Endothelial cell of umbilical vein (primary cell): ENCODE results near the gene VARS1. TPM values are rescaled to one million over a fixed set of nuclear protein-coding genes. Genes with fewer than 3 reads are reported as not detected.

Experiments used
- BruUV-seq: library from RNA; stranded (reverse); fragments of 400-500 nt; replicated peaks from 2 replicates; lab custom pipeline; 2021; lab: Mats Ljungman, UMichigan
- CTCF ChIA-PET: fragments of 300-600, 350-600 bp; sonication (Branson Sonifier 250); formaldehyde crosslinking; loops from one replicate; lab custom pipeline; 2021; ENCODE audit warnings: antibody characterized with exemption, inconsistent platforms; lab: Charles Lee
- POLR2A ChIA-PET: fragments of 300-600, 350-600 bp; sonication (Branson Sonifier 250); formaldehyde crosslinking; loops from one replicate; lab custom pipeline; 2021; ENCODE audit warnings: antibody characterized with exemption, inconsistent platforms; lab: Charles Lee
- DNase-seq: peaks from one replicate; pipeline ENCODE4 v3.0.0-alpha.2; 2011; ENCODE audit warnings: low read depth, low spot score
- FAIRE-seq: peaks from 2 replicates; lab custom pipeline; 2011; peaks lifted over from hg19 to GRCh38; lab: Jason Lieb, UNC
- H2AFZ ChIP-seq: 2 replicates; pipeline ENCODE4 v1.6.0; 2012; ENCODE audit warnings: low read depth, low read length, control low read depth, inconsistent platforms
- H3K27ac ChIP-seq: 2 replicates; pipeline ENCODE4 v1.5.1; 2011; ENCODE audit warnings: low read depth, mild to moderate bottlenecking, control low read depth, low read length, moderate library complexity; ENCODE audit not compliant: insufficient read depth
- H3K27me3 ChIP-seq, 2 experiments: 2 replicates each; pipeline versions ENCODE4 v1.6.0 to v1.6.1; 2011; ENCODE audit warnings: low read length in 2 of 2, mixed read lengths in 1 of 2; ENCODE audit not compliant: control insufficient read depth in 2 of 2, insufficient read depth in 2 of 2
- H3K36me3 ChIP-seq, 2 experiments: 2 replicates in 1 of 2; 3 replicates in 1 of 2; pipeline ENCODE4 v1.5.1; 2011; ENCODE audit warnings: low read length in 2 of 2, mild to moderate bottlenecking in 1 of 2, moderate library complexity in 1 of 2; ENCODE audit not compliant: control insufficient read depth in 2 of 2, insufficient read depth in 2 of 2; ENCODE audit errors: extremely low read depth in 1 of 2
- H3K4me1 ChIP-seq: 3 replicates; pipeline ENCODE4 v1.5.1; 2011; ENCODE audit warnings: mild to moderate bottlenecking, low read length; ENCODE audit not compliant: control insufficient read depth, insufficient read depth; ENCODE audit errors: extremely low read depth
- H3K4me2 ChIP-seq: 2 replicates; pipeline ENCODE4 v1.6.1; 2011; ENCODE audit warnings: low read length, control low read depth, mixed read lengths; ENCODE audit not compliant: insufficient read depth
- H3K4me3 ChIP-seq, 3 experiments: fragments of 200-600 bp in 1 of 3; sonication (generic), shearing (Covaris generic) in 1 of 3; replicated peaks in 1 of 3; 2 replicates each; pipeline ENCODE4 v1.5.1; 2011 to 2016; ENCODE audit warnings: control low read depth in 3 of 3, low read length in 3 of 3, mild to moderate bottlenecking in 2 of 3, inconsistent platforms in 1 of 3, low read depth in 1 of 3, moderate library complexity in 1 of 3; ENCODE audit not compliant: insufficient read depth in 1 of 3
- H3K79me2 ChIP-seq: 2 replicates; pipeline ENCODE4 v1.6.0; 2012; ENCODE audit warnings: low read length, inconsistent platforms; ENCODE audit not compliant: control insufficient read depth, insufficient read depth
- H3K9ac ChIP-seq: replicated peaks from 2 replicates; pipeline ENCODE3; 2011; ENCODE audit warnings: low read length, control low read depth; ENCODE audit not compliant: insufficient read depth; ENCODE audit errors: extremely low read depth
- H3K9me1 ChIP-seq: replicated peaks from 3 replicates; pipeline ENCODE4 v1.6.0; 2011; ENCODE audit warnings: mild to moderate bottlenecking, low read length; ENCODE audit not compliant: control insufficient read depth, insufficient read depth; ENCODE audit errors: extremely low read depth
- H3K9me3 ChIP-seq: replicated peaks from 2 replicates; pipeline ENCODE4 v1.5.1; 2012; ENCODE audit warnings: low read length, inconsistent platforms; ENCODE audit not compliant: control insufficient read depth, insufficient read depth
- H4K20me1 ChIP-seq: replicated peaks from 2 replicates; pipeline ENCODE3; 2011; ENCODE audit warnings: mild to moderate bottlenecking, low read length; ENCODE audit not compliant: control insufficient read depth, insufficient read depth; ENCODE audit errors: extremely low read depth
- CTCF ChIP-seq, 2 donors: IDR thresholded peaks; 1 replicate in 1 of 2; 2 replicates in 1 of 2; pipeline ENCODE4 v1.5.1; 2011; ENCODE audit warnings: low read length in 2 of 2, mild to moderate bottlenecking in 2 of 2, moderate library complexity in 2 of 2, control low read depth in 1 of 2, inconsistent platforms in 1 of 2, low read depth in 1 of 2; ENCODE audit not compliant: insufficient read depth in 1 of 2; ENCODE audit errors: extremely low read depth in 1 of 2
- EZH2 ChIP-seq: IDR thresholded peaks from 2 replicates; pipeline ENCODE4 v1.6.1; 2012; ENCODE audit warnings: borderline replicate concordance, low read depth, mild to moderate bottlenecking, moderate library complexity, low read length, inconsistent platforms; ENCODE audit not compliant: severe bottlenecking
- FOS ChIP-seq: IDR thresholded peaks from 2 replicates; pipeline ENCODE4 v1.6.1; 2011; ENCODE audit warnings: mild to moderate bottlenecking, low read length, moderate library complexity, borderline replicate concordance; ENCODE audit not compliant: insufficient read depth
- GATA2 ChIP-seq: IDR thresholded peaks from 2 replicates; pipeline ENCODE4 v1.7.0; 2011; ENCODE audit warnings: low read depth, mild to moderate bottlenecking, moderate library complexity, mixed read lengths, low read length; ENCODE audit not compliant: insufficient read length, insufficient read depth
- JUN ChIP-seq: IDR thresholded peaks from 2 replicates; pipeline ENCODE4 v1.6.1; 2011; ENCODE audit warnings: borderline replicate concordance, low read depth; ENCODE audit not compliant: insufficient read length, insufficient read depth
- MAX ChIP-seq: IDR thresholded peaks from 2 replicates; pipeline ENCODE4 v1.6.1; 2011; ENCODE audit not compliant: insufficient read depth, insufficient read length
- MYC ChIP-seq: IDR thresholded peaks from one replicate; pipeline ENCODE4 v1.6.1; 2011; ENCODE audit warnings: mild to moderate bottlenecking, low read depth, low read length
- POLR2A ChIP-seq: IDR thresholded peaks from 2 replicates; pipeline ENCODE4 v1.6.1; 2012; ENCODE audit warnings: low read depth, mild to moderate bottlenecking, control low read depth, low read length
- POLR2AphosphoS5 ChIP-seq: IDR thresholded peaks from 2 replicates; pipeline ENCODE4 v1.6.1; 2012; ENCODE audit warnings: low read depth, mild to moderate bottlenecking, control low read depth, low read length, moderate library complexity; ENCODE audit not compliant: insufficient read depth
- dilution Hi-C: fragments of 300-500 bp; cut with MboI; formaldehyde crosslinking; loops from one replicate; pipeline ENCODE4 v1.15.0; 2019; ENCODE audit warnings: low sequenced_read_pairs; ENCODE audit not compliant: extremely low pct_ligation_motif_present
- intact Hi-C: fragments of 100-400 bp; cut with micrococcal nuclease; formaldehyde crosslinking; loops from one replicate; pipeline ENCODE4 v1.10.0; 2022
- polyA plus RNA-seq, 4 experiments: library from polyadenylated mRNA; depleted of rRNA in 3 of 4; stranded (reverse) in 3 of 4; unstranded in 1 of 4; fragments of >200 nt; gene quantifications; 2 replicates each; pipeline versions ENCODE4 v1.2.1 to v1.2.3, GENCODE V29; 2011 to 2012; ENCODE audit warnings: missing spikeins in 1 of 4
- total RNA-seq: library from RNA; stranded (reverse); gene quantifications from 2 replicates; pipeline ENCODE4 v1.2.3, GENCODE V29; 2021

Gene VARS1
- total and polyA plus RNA-seq, 2 donors (not counting 3 experiments of a cell fraction or from before 2014, with no cell fraction given), result 37.4 to 121 TPM

GRCh38 chr6:31771992-31772358, 23.6 kb downstream of the VARS1 start:
- no peak for DNase-seq
- H3K9me1 ChIP-seq, result no peaks in the 10 kb centered on the region
- TF ChIP-seq CTCF (IDR thresholded peaks at IDR 0.05; ENCODE audit: extremely low read depth in 1 of 2, insufficient read depth in 1 of 2, low read depth in 1 of 2, low read length in 2 of 2) (no peak), EZH2 (no peak), POLR2AphosphoS5 (no peak), MYC (no peak), FOS (no peak), POLR2A (no peak), MAX (no peak), GATA2 (no peak), JUN (no peak)
- no peaks in the 10 kb centered on the region for H3K9me3 ChIP-seq
- H3K27ac ChIP-seq, result no peak overlapping the region
- no peaks in the 10 kb centered on the region for H3K36me3 ChIP-seq
- ChIA-PET POLR2A (interaction anchor here (0.6 to 0.7 kb wide), 2 partner anchors 15 to 37 kb away, joined by 4 to 6 read pairs; no protein-coding TSS in a partner anchor), CTCF (interaction anchor here (1.2 to 6.6 kb wide), 12 partner anchors 20 to 180 kb away, joined by 3 to 71 read pairs (median 10); partner anchors contain the start of genes DDAH2, HSPA1A, HSPA1L and LSM2)
- H3K4me3 ChIP-seq, result no peak overlapping the region
- peaks cover 2% of the 10 kb centered on the region for H3K4me1 ChIP-seq
- H3K9ac ChIP-seq, result no peak overlapping the region
- H4K20me1 ChIP-seq, result no peaks in the 10 kb centered on the region
- intact Hi-C loops, result loop anchor here (1.0 to 5.0 kb wide), 4 partner anchors 23 to 225 kb away; partner anchors contain the start of genes ATP6V1G2, NELFE, NFKBIL1 and SKIC2
- dilution Hi-C loops, result no loop called here
- H3K4me2 ChIP-seq, result no peak overlapping the region
- H2AFZ ChIP-seq, result no peak overlapping the region
- BruUV-seq, result no TSS peak
- H3K27me3 ChIP-seq, result no peaks in the 10 kb centered on the region
- no peaks in the 10 kb centered on the region for H3K79me2 ChIP-seq
- no peak for FAIRE-seq
